Glutamatergic neuron (in vitro differentiated cells): Measurements from ENCODE around the gene PLN. TPM values are rescaled to one million over a fixed set of nuclear protein-coding genes. Genes with fewer than 3 reads are reported as not detected.

ENCODE experiments used
- DNase-seq: peaks from one replicate; pipeline ENCODE4 v3.0.0; 2022
- H3K27ac Mint-ChIP-seq: one replicate; pipeline ENCODE4 v1.8.0; 2020; ENCODE audit warnings: mild to moderate bottlenecking, mixed read lengths, inconsistent platforms; ENCODE audit not compliant: unreplicated experiment
- H3K27me3 Mint-ChIP-seq: one replicate; pipeline ENCODE4 v1.8.0; 2020; ENCODE audit warnings: mild to moderate bottlenecking, moderate library complexity, mixed read lengths, inconsistent platforms; ENCODE audit not compliant: unreplicated experiment
- H3K36me3 Mint-ChIP-seq: one replicate; pipeline ENCODE4 v1.8.0; 2020; ENCODE audit warnings: mild to moderate bottlenecking, mixed read lengths, inconsistent platforms; ENCODE audit not compliant: unreplicated experiment
- H3K4me1 Mint-ChIP-seq: one replicate; pipeline ENCODE4 v1.8.0; 2020; ENCODE audit warnings: mild to moderate bottlenecking, low read depth, mixed read lengths, inconsistent platforms; ENCODE audit not compliant: unreplicated experiment
- H3K4me3 Mint-ChIP-seq: one replicate; pipeline ENCODE4 v1.8.0; 2020; ENCODE audit warnings: mild to moderate bottlenecking, mixed read lengths, inconsistent platforms; ENCODE audit not compliant: unreplicated experiment
- H3K9me3 Mint-ChIP-seq: one replicate; pipeline ENCODE4 v1.8.0; 2020; ENCODE audit warnings: mild to moderate bottlenecking, moderate library complexity, mixed read lengths, inconsistent platforms; ENCODE audit not compliant: unreplicated experiment
- total RNA-seq: library from RNA; stranded (reverse); fragmentation: NEBNext Ultra II Directional; extraction: Animal tissue kit (Norgen Biotek cat#: 25700); gene quantifications from one replicate; pipeline ENCODE4 v1.2.1, GENCODE V29; 2021; ENCODE audit not compliant: unreplicated experiment
- TF ChIP-seq, protein P1 (sequence below): fragments of 200-600 bp; sonication (generic); IDR thresholded peaks from one replicate; pipeline ENCODE4 v1.5.0; 2021; ENCODE audit not compliant: partially characterized antibody, unreplicated experiment

The PLN gene
- total RNA-seq, 1 donor from 2014 or later = not detected

GRCh38 chr6:118586746-118587485 lies 38.8 kb downstream of the PLN start:
- peaks cover 7% of the 10 kb centered on the region for H3K36me3 Mint-ChIP-seq
- H3K27ac Mint-ChIP-seq = no peak overlapping the region
- no peaks in the 10 kb centered on the region for H3K9me3 Mint-ChIP-seq
- TF ChIP-seq, protein P1, sequence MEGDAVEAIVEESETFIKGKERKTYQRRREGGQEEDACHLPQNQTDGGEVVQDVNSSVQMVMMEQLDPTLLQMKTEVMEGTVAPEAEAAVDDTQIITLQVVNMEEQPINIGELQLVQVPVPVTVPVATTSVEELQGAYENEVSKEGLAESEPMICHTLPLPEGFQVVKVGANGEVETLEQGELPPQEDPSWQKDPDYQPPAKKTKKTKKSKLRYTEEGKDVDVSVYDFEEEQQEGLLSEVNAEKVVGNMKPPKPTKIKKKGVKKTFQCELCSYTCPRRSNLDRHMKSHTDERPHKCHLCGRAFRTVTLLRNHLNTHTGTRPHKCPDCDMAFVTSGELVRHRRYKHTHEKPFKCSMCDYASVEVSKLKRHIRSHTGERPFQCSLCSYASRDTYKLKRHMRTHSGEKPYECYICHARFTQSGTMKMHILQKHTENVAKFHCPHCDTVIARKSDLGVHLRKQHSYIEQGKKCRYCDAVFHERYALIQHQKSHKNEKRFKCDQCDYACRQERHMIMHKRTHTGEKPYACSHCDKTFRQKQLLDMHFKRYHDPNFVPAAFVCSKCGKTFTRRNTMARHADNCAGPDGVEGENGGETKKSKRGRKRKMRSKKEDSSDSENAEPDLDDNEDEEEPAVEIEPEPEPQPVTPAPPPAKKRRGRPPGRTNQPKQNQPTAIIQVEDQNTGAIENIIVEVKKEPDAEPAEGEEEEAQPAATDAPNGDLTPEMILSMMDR = no peak
- H3K4me1 Mint-ChIP-seq = peaks cover 17% of the 10 kb centered on the region
- H3K4me3 Mint-ChIP-seq = no peak overlapping the region
- no peak for DNase-seq
- H3K27me3 Mint-ChIP-seq = peaks cover 2% of the 10 kb centered on the region

- Mint-ChIP-seq H3K9me3 (no peaks in the 10 kb centered on the region), H3K27ac (no peak overlapping the region), H3K4me1 (peaks cover 18% of the 10 kb centered on the region), H3K4me3 (no peak overlapping the region), H3K36me3 (peaks cover 7% of the 10 kb centered on the region), H3K27me3 (peaks cover 2% of the 10 kb centered on the region)
- DNase-seq = no peak
- TF ChIP-seq, protein P1 = no peak
Observed at GRCh38 chr6:118588626-118589025, 40.5 kb downstream of the PLN start.

DNA sequence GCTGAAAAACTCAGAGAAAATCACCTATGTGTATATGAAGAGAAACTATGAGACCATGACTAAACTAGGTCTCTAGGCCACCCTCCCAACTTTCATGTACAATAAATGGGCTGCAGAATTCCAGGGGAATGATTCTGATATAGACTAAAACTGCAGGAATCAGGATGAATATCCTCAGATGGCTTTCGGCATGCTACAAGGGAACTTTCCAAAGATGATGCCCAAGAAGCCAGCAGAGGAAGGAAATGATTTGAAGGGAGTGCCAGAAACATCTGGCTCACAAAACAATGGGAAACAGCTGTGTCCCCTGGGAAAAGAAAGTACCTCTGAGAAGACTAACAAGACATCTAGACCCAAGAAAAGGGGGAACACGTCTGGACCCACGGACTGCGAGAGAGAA lies 41.1 kb downstream of the PLN start:
- TF ChIP-seq, protein P1 = no peak
- H3K9me3 Mint-ChIP-seq = no peaks in the 10 kb centered on the region
- peaks cover 2% of the 10 kb centered on the region for H3K27me3 Mint-ChIP-seq
- peak overlapping the region; percentile 19 for H3K27ac Mint-ChIP-seq
- H3K4me3 Mint-ChIP-seq = no peak overlapping the region
- peaks cover 7% of the 10 kb centered on the region for H3K36me3 Mint-ChIP-seq
- peaks cover 22% of the 10 kb centered on the region for H3K4me1 Mint-ChIP-seq
- no peak for DNase-seq

DNA sequence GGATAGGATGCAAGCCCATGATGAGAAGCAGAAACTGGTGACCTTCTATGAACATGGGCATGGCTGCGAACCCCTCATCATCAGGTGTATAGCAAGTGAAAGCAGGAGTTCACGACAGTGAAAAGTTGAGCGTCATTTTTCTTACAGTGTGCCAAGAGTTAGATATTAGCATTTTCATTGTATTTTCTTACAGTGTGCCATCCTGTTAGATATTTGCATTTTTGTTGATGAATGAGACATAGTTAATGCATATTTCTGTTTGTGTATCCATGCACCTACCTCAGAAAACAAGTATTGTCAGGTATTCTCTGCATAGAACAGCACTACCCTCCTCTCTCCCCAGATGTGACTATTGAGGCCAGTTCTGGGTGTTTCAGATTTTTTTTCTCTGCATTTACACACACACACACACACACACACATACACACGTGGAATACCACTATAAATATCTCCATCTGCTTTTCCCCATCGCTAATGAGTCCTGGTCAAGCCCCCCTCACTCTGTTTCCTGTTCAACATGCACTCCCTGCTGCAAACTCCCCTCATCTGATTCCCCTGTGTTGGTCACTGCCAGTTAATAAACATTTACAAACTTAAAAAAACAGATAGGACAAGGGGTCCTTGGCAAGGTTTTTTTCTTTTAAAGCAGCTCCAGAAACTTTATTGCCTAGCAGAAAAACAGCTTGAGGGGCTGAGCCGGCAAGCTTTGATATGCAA lies 41.7 kb downstream of the PLN start:
- Mint-ChIP-seq H3K4me1 (peaks cover 21% of the 10 kb centered on the region), H3K27ac (no peak overlapping the region), H3K27me3 (peaks cover 2% of the 10 kb centered on the region), H3K4me3 (no peak overlapping the region), H3K36me3 (peaks cover 7% of the 10 kb centered on the region), H3K9me3 (no peaks in the 10 kb centered on the region)
- TF ChIP-seq, protein P1 = no peak
- no peak for DNase-seq

DNA sequence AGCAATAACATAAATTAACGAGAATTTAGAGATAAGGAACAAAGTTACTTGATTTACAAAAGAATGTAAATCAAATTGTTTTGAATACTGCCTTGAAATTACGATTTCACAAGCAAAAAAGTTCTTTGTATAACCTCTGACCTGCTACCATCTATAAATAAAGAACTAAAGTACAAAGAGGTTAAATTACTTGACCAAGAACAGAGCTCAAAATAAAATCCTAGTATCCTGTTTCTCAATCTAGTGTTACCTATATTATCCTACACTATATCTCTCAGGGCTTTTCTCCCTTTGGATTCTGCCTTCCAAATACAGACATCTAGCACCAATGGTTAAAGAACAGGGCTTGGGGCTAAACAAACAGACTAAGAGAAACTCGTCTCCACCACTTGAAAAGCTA lies 43.8 kb downstream of the PLN start:
- H3K9me3 Mint-ChIP-seq = no peaks in the 10 kb centered on the region
- no peak overlapping the region for H3K27ac Mint-ChIP-seq
- TF ChIP-seq, protein P1 = no peak
- peaks cover 7% of the 10 kb centered on the region for H3K36me3 Mint-ChIP-seq
- no peak for DNase-seq
- peaks cover 13% of the 10 kb centered on the region for H3K4me1 Mint-ChIP-seq
- no peak overlapping the region for H3K4me3 Mint-ChIP-seq
- peaks cover 2% of the 10 kb centered on the region for H3K27me3 Mint-ChIP-seq
